IPS-18c (cell line): Measurements from ENCODE around the gene SSTR3.
"Not testable (repeated sequence)": the region's sequence is repeated elsewhere in the genome, so short reads cannot be mapped to it uniquely, and the experiment has no call there.

Experiments used
- H3K4me3 ChIP-seq: 2 replicates; pipeline ENCODE4 v1.7.0; 2013; ENCODE audit warnings: low read depth, mild to moderate bottlenecking, low read length, moderate library complexity; ENCODE audit not compliant: insufficient read depth
- H3K9me3 ChIP-seq: one replicate; pipeline ENCODE4 v1.6.1; 2013; ENCODE audit warnings: mild to moderate bottlenecking, low read length, moderate library complexity; ENCODE audit not compliant: control insufficient read depth, insufficient read depth

The SSTR3 gene

DNA sequence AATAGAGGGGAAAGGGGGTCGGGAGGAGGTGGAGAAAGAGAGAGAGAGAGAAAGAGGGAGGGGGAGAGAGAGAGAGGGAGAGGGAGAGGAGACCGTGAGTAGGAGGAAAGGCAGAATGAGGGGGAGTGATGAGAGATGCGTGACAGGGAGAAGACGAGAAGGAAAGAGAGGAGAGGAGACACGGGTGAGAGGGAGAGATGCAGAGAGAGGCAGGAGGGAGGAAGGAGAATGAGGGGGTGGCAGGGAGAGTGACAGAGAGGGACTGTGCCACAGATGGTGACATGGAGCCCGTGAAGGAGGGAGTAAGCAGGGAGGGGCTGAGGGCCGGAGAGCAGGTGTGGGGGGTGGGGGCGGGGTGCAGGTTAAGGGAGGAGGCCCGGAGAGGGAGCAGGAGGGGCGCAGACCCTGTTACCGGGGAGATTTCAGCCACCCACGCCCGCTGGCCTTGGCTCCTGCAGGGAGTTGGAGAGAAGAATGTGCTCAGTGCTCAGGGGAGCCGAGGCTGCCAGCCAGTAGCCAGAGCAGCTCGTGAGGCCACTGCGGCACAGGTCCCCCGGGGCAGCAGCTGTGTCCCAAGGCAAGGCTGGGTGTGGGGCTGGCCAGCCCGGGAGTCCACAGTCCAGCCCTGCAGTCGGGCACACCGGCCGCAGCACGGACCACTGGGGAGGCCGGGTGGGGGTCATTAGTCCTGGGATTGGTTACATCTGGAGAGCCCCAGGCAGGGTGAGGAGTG lies at the start of gene SSTR3:
TSS of gene SSTR3 (minus strand) at position 304 of the 733 bp plus-strand sequence. CDS start 4,674 bp downstream, outside the sequence.
- no peak within 1 kb of the TSS for H3K4me3 ChIP-seq
- H3K9me3 ChIP-seq: no peaks in the 10 kb centered on the region

DNA sequence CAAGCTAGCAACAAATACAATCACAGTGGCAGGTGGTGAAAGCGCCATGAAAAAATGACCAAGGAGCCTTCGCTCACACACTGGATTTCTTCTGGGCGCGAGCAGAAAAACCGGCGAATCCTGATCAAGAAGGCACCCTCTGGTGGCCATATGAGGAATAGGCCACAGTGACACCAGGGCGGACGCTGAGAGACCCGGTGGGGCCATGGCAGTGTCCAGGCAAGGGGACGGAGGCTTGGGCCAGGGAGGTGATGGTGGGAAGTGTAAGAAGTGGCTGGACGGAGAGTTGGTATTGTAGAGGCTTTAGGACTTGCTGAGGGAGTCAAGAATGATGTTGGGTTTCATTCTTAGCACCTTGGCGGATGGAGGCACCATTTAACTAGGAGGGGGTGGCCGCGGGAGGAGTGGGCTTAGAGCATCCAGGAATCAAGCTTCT lies 48.6 kb upstream of the SSTR3 start:
- H3K9me3 ChIP-seq: no peaks in the 10 kb centered on the region

DNA sequence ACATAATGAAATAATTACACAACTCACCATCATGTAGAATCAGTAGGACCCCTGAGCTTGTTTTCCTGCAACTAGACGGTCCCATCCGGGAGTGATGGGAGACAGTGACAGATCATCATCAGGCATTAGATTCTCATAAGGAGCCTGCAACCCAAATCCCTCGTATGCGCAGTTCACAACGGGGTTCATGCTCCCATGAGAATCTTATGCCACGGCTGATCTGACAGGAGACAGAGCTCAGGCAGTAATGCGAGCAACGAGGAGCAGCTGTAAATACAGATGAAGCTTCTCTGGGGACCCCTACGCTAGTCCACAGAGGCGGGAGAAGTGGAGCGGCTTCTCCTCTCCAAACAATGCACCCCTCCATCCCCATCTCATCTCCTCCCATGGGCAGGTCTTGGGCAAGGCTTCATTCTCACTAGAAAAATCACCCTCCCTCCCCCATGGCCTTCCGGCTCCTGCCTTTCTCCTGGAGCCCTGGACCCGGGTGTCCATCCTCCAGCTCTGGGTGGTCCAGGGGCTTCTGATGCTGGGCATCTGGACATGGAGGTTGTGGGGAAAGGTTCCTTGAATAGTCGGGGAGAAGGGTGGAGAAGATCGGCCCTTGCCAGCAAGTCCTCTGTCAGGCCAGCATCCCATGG lies 48.0 kb upstream of the SSTR3 start:
- Histone ChIP-seq H3K9me3 (no peaks in the 10 kb centered on the region), H3K4me3 (no peak overlapping the region)

More for the DNA sequence above, 48.6 kb upstream of the SSTR3 start:
- no peak overlapping the region for H3K4me3 ChIP-seq

DNA sequence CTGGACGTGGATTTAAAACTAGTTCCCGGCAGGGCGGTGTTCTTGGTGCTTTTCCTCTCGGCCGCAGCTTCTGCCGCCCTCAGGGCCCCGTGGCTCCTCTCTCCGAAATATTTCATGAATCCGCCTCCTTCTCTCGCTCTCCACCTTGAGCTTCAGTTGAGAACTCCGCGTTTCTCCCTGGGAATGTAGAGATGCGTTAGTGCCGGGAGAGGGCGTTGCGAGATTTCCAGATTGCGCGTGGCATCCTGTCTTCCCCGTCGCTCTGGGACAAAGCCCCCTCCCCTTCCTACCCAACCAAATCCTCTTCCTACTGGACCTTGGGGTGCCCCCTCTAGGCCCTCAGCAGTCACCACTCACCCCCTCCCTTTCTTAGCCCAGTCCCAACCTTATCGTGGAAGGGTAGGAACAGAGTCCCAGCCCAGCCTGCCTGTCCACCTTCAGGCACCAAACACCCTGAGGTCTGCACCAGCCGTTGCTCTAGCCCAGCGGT lies 47.3 kb upstream of the SSTR3 start:
- H3K4me3 ChIP-seq: no peak overlapping the region
- H3K9me3 ChIP-seq: no peaks in the 10 kb centered on the region

DNA sequence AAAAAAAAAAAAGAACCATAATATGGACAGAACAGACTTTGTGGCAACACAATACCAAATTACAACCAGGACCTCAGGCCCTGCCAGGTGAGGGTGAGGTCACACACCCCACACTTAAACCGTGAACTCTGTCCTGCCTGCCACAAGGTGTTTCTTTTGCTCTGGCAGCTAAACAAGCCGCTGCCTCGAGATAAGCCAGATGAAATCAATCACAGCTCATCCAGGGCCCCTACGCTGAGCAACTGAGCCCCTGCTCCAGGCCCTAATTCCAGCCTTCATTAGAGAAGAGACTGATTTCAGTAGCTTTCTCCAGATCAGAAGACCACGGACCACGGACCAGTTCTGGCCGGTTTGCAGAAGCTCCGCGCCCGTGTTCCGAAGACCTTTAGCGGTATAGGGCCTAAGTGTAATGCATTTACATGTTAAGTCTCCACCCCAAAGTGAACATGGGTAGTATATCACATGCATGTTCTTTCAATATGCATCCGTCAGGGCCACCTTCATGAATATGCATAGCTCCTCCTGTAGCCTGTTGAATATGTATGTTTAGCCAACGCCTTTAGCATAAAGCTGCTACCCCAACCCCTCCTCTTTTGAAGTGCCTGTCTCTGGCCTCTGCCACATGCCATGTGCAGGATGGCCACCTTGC lies 46.6 kb upstream of the SSTR3 start:
- Histone ChIP-seq H3K9me3 (no peaks in the 10 kb centered on the region), H3K4me3 (no peak overlapping the region)

DNA sequence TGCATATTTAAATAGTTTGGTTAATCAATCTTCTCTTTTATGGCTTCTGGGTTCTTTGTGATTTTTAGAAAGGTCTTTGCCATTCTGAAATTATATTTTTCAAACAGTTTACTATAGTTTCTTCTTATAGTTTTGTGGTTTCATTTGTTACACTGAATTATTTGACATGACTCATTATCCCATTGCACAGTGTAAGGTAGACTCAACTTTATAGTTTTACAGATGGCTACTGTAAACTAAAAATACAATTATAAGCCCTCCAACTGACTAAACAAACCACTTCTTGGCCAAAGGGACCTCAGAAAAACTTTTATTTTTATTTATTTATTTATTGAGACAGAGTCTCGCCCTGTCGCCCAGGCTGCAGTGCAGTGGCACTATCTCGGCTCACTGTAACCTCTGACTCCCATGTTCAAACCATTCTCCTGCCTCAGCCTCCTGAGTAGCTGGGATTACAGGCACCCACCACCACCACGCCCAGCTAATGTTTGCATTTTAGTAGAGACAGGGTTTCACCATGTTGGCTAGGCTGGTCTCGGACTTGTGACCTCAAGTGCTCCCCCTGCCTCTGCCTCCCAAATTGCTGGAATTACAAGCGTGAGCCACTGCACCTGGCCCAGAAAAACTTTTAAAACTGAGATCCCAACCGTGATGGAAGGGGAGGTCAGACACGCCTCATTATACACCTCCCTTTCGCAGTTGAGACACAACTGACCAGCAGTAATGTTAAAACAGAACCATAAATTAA lies 45.9 kb upstream of the SSTR3 start:
- H3K9me3 ChIP-seq: no peaks in the 10 kb centered on the region
- no peak overlapping the region for H3K4me3 ChIP-seq

DNA sequence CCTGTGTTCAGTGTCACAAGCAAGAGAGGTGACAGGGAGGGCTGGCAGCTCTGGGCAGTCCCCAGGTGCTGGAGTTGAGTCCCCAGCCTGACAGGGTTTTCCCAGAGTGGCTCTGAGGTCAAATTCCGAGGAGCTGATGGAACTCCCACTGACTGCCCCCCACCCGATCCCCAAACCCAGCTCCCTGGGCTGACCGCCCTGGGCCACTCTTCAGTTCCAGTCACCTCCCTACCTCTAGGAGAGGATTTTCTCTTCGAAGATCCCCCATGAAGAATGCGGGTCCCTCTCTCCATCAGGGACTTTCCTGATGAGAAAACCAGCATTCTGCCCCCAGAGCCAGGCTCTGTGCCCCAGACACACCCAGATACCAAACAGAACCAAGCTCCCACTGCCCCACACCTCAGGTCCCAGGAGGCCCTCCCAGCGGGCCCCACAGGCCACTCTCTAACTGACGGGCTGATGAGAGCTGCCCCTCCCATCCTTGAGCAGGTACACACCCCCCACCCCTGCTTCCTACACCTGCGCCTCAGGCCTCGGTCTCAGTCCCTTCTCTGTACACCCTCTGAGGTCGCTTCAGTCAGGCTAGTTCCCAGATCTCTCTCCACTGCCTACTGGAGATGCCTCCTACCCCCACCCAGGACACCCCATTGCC lies 43.9 kb upstream of the SSTR3 start:
- Histone ChIP-seq H3K4me3 (no peak overlapping the region), H3K9me3 (no peaks in the 10 kb centered on the region)

DNA sequence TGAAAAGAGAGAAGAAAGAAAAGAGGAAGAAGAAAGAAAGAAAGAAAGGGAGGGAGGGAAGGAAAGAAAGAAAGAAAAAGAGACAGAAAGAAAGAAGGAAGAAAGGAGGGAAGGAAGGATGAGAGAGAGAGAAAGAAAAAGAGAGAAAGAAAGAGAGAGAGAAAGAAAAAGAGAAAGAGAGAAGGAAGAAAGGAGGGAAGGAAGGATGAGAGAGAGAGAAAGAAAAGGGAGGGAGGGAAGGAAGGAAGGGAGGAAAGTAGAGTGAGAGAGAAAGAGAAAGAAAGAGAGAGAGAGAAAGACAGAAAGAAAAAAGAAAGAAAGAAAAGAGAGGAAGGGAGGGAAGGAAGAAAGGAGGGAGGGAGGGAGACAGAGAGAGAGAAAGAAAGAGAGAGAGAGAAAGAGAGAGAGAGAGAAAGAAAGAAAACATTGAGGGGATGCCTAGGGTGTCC lies 43.3 kb upstream of the SSTR3 start:
- no peaks in the 10 kb centered on the region for H3K9me3 ChIP-seq
- no peak overlapping the region for H3K4me3 ChIP-seq

DNA sequence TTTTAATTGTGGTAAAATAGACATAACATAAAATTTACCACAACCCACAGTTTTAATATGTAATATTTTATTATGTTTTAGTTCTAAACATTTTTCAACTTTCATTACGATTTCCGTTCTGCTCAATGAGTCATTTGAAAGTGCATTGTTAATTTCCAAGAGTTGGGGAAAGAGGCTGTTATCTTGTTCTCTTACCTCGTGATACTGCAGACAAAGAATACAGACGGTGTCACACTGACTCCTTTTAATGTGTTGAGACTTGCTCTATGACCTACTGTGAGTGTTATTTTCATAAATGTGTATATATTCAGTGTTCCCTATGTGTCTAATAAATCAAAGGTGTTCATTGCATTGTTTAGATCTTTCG lies 42.6 kb upstream of the SSTR3 start:
- Histone ChIP-seq H3K9me3 (no peaks in the 10 kb centered on the region), H3K4me3 (no peak overlapping the region)

DNA sequence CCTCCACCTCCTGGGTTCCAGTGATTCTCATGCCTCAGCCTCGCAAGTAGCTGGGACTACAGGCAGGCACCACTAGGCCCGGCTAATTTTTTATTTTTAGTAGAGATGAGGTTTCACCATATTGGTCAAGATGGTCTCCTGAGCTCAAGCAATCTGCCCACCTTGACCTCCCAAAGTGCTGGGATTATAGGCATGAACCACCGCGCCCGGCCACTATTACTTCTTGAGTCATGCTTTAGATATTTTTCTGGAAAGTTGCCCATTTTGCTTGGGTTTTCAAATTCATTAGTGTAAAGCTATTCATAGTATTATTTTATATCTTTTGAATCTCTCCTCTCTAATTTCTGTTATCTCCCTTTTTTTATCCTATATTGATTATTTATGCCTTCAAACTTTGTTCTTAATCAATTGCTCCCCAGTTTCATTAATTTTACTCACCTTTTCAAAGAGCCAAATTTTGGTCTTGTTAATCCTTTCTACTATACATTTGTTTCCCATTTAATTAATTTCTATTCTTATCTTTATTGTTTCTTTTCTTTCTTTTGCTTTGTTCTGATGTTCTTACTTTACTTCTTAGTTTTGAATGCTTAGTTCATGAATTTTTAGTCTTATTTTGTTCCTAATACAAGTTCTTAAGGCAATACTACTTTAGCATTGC lies 42.1 kb upstream of the SSTR3 start:
- no peaks in the 10 kb centered on the region for H3K9me3 ChIP-seq

DNA sequence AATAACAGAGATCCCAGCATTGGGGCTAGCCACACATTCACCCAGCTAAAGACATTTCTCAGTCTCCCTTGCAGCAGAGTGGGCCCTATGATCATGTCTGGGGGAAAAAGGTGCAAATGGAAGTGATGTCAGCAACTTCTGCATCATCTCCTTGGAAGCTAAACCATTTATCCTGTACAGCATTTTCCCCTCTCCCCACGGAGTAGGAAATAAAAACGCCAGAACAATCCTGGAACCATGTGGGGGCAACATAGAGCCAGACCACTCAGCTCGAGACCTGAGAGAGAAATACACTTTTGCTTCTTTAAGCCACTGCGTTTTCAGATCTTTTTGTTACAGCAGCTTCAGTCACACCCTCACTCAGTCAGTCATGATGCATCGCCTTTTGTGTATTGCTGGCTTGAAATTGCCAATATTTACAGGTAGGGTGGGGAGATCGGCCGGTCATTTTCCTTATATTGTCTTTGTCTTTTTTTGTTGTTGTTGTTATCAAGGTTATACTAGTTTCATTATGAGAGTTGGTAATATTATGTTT lies 40.9 kb upstream of the SSTR3 start:
- Histone ChIP-seq H3K9me3 (no peaks in the 10 kb centered on the region), H3K4me3 (no peak overlapping the region)

More for the DNA sequence above, 42.1 kb upstream of the SSTR3 start:
- H3K4me3 ChIP-seq: no peak overlapping the region

DNA sequence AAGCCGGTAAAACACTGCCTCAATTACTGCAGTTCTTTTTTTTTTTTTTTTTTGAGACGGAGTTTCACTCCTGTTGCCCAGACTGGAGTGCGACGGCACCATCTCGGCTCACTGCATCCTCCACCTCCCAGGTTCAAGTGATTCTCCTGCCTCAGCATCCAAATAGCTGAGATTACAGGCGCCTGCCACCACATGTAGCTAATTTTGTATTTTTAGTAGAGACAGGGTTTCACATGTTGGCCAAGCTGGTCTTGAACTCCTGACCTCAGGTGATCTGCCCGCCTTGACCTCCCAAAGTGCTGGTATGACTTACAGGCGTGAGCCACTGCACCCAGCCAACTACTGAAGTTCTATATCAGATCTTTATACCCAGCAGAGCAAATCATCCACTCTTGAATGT lies 39.6 kb upstream of the SSTR3 start:
- H3K9me3 ChIP-seq, H3K4me3 ChIP-seq: not testable (repeated sequence)

DNA sequence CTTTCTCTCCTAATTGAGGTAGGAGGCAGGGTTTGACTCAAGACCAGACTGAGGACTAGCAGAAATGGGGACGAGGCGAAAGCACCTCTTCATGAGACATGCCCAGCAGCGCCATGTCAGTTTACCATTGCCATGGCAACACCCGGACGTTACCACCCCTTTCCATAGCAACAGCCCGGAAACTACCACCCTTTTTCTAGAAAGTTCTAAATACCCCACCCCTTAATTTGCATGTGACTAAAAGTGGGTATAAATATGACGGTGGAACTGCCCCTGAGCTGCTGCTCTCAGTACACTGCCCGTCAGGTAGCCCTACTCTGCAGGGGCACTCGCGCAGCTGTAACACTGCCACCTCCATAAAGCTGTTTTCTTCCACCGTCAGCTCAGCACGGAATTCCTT lies 37.7 kb upstream of the SSTR3 start:
- Histone ChIP-seq H3K4me3 (no peak overlapping the region), H3K9me3 (no peaks in the 10 kb centered on the region)

DNA sequence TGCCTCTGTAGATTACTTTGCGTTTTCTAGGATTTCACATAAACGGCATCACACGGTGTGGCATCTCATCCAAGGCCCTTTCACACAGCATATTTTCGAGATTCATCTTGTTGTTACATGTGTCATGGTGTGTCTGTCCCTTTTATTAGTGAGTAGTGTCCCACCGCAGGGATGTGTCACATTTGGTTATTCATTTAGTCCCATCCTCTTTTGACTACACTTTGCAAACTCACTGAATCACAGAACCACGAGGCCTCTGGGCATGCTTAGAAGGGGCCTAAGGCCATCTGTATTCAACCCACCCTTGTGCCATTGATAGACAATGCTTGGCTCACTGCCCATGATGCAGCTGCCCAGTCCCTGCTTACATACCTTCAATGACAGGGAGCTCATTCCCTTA lies 36.0 kb upstream of the SSTR3 start:
- H3K4me3 ChIP-seq: no peak overlapping the region
- H3K9me3 ChIP-seq: no peaks in the 10 kb centered on the region

DNA sequence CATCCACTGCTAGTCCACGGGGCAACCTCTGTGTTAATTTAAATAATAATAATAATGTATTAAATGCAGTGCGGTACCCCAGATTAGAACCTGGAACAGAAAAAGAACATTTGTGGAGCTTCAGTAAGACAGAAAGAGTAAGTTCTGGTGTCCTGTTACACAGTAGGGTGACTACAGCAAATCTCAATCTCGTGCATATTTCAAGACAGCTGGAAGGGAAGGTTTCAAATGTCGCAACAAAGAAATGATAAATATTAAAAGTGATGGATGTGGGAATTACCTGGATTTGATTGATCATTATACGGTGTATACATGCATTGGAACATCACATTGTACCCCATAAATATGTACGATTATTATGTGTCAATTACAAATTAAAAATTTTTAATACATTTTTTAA lies 33.5 kb upstream of the SSTR3 start:
- Histone ChIP-seq H3K4me3 (no peak overlapping the region), H3K9me3 (no peaks in the 10 kb centered on the region)

DNA sequence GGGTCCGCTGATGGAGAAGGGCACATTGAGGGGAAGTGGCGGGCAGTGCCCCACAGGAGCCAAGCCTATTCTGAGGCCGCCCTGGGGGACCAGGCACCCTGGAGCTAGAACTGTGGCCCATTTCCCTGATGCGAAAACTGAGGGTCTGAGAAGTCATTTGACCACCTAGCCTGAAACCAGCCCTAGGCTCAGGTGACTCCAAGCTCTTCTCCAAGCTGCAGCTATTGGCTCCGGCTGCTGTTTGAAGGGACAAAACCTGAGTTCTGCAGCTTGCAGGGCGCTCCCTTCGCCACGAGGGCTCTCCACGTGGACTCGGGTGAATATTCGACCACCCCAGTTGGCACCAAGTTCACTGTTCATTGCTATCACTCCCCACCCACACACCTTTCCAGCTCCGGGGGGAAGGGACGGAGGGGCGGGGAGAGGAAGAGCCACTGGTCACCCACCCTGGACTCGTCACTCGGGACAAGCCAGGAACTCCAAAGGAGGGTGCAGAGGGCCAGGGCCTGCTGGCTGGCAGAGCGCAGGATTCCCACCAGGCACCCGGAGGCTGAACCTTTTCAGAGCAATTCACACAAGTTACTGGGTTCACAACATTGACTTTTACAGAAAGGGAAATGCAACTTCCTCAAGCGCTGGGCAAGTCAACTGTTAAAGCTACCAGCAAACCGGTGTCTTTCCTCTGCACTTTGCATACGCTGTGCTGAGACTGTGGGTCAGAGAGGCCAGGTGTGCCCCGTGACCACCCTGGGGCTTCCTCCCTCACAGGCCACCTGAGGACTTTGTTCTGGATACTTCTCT lies 32.8 kb upstream of the SSTR3 start:
- Histone ChIP-seq H3K4me3 (no peak overlapping the region), H3K9me3 (no peaks in the 10 kb centered on the region)
